ENCODE results near the gene ADIPOR1. TPM values are rescaled to one million over a fixed set of nuclear protein-coding genes. Genes with fewer than 3 reads are reported as not detected.
"Not testable (repeated sequence)": the region's sequence is repeated elsewhere in the genome, so short reads cannot be mapped to it uniquely, and the experiment has no call there.

ADIPOR1 gene, protein sequence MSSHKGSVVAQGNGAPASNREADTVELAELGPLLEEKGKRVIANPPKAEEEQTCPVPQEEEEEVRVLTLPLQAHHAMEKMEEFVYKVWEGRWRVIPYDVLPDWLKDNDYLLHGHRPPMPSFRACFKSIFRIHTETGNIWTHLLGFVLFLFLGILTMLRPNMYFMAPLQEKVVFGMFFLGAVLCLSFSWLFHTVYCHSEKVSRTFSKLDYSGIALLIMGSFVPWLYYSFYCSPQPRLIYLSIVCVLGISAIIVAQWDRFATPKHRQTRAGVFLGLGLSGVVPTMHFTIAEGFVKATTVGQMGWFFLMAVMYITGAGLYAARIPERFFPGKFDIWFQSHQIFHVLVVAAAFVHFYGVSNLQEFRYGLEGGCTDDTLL
- 134 and 137 TPM in 2 replicates for total RNA-seq

DNA sequence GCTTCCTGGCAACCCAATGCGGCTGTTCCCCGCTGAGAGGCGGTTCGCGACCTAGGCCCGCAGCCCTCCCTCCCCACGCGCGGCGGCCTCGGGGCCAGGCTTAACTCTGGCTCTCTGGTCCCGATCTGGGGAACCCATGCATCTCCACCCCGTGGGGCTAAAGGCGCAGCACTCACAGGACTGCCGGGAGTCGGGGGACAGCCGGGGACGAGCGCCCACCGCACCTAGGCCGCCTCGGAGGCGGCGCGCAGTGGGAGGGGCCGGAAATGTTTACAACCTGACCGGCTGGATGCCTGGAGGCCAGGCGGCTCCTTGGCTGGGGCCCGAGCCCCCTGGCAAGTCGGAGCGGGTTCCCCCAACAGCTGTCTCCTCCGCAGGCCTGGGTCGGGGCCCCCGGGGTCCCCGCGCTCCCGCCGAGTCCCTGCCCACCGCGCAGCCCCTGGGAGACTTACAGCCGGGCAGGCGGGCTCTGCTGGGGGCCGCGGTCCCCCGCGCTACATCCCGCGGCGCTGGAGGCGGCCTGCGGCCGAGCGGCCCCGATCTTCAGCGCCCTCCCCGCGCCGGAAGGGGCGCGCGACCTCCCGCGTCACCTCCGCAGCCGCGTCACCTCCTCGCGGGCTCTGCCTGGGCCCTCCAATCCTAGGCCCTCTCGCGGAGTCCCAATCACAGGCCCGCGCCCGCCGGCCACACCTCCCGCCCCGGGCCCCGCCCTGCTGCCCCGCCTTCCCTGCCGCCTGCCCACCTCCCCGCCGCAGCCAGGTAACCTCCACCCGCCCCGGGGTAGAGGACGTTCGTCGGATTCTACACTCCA is at the start of gene ADIPOR1:
TSS of gene ADIPOR1 (minus strand) at position 580 of the 811 bp plus-strand sequence. CDS start 7,242 bp downstream, outside the sequence.
- DNase-seq: peak; percentile 91

DNA sequence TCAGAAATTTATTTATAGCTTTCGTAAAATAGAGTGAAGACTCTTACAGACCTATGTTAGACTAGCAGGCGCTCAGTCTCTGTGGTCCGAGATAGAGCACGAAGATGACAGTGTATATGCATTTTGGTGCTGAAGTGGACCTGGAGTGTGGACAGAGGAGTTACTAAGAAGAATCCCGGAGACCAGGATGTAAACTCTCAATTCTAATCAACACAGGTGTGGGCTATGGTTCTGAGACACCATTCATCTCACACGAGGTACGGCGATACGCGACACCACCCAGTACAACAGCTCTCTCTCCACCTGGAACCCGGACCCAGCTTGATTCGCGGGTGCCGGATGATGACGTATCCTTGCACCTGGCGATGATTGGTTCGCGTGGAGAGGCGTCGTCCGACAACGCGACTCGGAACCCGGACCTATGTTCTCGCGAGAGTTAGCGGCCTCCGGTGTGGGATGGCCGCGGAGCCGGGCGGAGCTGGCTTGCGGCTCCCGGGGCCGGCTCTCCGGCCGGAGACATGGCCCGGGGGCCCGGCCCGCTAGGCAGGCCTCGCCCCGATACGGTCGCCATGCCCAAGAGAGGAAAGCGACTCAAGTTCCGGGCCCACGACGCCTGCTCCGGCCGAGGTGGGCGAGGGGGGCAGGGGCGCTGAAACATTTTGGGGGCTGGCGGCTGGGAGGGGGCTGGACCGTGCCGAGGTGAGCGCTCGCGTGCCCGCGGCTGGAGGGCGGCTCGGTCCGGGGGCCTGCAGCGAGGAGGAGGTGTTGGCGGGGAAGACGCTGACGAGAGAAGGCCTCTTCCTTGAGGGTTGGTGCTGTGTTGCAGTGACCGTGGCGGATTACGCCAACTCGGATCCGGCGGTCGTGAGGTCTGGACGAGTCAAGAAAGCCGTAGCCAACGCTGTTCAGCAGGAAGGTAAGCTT is 49.1 kb upstream of the ADIPOR1 start, which contains the start of gene TMEM183A:
TSS of gene TMEM183A (plus strand) at position 427 of the 924 bp plus-strand sequence. CDS start at position 519, 92 bp downstream.
- peak; percentile 99 for DNase-seq

DNA sequence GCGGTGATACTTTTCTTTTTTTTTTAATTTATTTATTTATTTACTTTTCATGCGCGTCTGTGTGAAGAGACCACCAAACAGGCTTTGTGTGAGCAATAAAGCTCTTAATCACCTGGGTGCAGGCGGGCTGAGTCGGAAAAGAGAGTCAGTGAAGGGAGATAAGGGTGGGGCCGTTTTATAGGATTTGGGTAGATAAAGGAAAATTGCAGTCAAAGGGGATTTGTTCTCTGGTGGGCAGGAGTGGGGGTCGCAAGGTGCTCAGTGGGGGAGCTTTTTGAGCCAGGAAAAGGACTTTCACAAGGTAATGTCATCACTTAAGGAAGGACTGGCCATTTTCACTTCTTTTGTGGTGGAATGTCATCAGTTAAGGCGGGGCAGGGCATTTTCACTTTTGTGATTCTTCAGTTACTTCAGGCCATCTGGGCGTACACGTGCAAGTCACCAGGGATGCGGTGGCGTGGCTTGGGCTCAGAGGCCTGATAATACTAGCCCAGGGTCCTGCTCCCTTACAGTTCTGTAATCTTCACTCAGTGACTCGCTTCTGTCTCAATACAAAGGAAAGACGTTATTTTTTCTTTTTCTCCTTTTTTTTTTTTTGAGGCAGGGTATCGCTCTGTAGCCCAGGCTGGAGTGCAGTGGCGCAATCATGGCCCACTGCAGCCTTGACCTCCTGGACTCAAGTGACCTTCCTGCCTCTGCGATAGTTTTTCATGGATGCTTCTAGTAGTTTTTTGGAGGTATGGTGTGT is 47.5 kb upstream of the ADIPOR1 start:
- not testable (repeated sequence) for DNase-seq

DNA sequence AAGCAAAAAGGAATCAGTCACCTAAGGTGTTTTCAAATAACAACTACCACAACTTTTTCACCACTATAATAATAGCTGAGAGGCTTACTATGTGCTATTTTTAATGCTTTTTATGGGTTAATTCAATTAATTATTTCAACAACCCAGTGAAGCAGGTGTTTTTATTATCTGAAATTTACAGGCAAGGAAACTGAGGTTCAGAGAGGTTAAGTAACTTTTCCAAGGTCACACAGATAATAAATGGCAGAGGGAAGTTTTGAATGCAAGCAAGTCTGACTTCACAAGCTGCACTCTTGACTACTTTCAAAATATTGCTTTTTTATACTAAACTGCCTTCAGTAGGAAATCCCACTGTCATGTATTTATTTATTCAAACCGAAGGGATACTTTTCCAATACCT is 44.8 kb upstream of the ADIPOR1 start:
- DNase-seq: no peak

DNA sequence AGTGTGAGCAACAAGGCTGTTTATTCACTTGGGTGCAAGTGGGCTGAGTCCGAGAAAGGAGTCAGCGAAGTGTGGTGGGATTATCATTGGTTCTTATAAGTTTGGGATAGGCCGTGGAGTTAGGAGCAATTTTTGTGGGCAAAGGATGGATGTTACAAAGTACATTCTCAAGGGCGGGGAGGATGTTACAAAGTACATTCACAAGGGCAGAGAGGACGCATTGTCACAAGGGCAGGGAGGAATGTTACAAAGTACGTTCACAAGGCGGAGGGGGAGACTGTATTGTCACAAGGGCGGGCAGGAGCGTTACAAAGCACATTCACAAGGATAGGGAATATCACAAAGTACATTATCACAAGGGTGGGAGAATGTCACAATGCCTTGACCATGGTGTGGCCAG is 43.9 kb upstream of the ADIPOR1 start:
- DNase-seq: no peak

DNA sequence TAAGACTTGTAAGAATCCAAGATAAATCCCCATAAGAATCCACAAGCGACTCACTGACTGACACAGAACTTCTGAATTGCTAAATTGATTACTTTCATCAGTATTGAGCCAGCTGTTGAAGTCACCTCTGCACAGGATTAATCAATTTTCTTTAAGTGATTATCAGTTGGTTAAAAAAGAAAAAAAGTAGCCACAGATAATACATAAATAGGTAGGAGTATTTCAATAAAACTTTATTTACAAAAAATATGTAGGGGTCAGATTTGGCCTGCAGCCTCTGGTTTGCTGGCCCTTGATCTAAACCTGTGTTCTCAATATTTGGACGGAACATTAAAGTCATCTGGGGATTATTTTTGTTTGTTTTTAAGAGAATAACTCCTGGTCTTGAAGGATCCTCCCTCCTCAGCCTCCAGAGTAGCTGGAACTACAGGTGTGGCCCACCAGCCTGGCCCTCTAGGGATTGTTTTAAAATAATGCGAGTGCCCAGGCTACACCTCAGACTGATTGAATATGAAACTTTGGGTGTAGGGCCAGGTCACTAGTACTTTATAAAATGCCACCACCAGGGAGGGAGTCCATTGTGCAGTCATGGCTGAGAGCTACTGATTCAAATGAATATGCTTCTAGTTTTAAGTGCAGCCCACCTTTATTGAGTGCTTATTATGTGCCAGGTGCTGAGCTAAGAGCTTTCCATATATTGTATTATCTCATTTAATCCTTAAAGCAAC is 42.3 kb upstream of the ADIPOR1 start:
- DNase-seq: no peak

DNA sequence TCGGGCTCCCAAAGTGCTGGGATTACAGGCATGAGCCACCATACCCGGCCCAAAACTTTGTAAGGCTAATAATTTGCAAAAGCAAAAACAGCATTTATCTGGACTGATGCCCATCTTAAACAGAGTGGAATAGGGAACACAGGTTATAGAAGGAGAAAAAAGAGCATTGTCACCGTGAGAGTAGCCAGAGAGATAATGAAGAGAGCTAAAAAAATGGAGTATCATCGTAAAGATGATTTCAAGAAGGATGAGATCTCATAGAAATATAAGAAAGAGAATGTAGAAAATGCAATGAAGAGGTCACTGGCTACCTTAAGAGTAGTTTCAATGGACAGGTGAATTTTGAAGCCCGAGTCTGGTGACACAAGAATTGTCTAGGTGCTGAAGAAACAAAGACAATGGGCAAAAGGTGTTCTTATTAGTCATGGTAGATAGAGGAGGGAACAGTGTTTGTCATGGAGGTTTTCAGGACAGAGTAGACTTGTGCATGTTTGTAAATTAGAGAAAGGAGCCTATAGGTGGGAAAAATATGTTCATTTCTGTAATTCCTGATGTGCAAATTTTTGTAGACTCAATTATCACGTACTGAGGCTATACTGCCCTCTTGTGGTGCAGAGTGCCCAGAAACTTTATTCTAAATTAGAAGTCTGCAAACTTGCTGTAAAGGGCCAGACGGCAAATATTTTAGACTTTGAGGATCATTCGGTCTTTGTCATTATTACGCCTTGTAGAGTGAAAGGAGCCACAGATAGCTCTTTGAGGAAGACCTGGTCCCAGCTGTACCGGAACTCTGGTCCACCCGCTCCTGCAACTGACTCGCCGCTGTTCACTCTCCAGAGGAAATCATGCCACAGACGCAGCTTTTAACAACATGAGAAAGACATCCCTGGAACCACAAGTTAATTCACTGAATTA is 41.0 kb upstream of the ADIPOR1 start:
- peak; percentile 78 for DNase-seq

DNA sequence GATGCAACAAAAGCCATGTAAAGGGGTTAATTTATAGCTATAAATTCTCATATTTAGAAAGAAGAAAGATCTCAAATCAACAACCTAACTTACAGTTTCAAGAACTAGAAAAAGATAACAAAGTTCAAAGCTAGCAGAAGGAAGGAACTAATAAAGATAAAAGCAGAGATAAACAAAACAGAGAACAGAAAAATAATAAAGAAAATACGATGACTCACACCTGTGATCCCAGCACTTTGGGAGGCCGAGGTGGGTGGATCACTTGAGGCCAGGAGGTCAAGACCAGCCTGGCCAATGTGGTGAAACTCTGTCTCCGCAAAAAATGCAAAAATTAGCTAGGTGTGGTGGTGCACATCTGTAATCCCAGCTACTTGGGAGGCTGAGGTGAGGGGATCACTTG is 36.6 kb upstream of the ADIPOR1 start:
- no peak for DNase-seq

DNA sequence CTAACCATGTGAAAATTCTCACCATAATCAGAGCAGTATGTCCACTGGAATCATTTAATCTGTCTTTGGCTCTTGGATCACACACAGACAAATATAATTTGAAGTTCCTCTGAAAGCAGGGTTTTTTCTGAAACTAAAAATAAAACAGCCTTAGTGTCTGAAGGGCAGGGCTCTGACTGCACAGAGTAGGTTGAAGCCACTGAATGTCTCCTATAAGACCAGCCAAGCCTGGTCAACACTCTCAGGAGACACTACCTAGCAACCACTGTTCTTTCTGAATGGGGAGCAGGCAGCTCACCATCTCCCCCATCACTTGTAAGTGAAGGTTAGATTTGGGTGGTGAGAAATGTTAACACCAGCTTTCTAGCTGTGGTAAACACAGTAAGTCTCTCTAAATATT is 33.0 kb upstream of the ADIPOR1 start:
- no peak for DNase-seq

DNA sequence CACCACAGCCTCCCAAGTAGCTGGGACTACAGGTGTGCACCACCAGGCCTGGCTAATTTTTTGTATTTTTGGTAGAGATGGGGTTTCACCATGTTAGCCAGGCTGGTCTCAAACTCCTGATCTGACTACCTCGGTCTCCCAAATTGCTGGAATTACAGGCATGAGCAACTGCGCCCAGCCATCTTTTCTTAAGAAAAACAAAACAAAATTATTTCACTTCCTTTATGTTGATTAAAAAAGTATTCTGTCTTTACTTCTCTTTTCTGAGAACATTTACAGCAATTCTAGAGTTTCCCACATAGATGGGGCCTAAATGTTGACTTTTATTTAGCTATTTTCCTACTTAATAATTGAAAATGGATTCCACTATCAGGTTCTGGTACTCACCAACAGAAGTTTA is 31.8 kb upstream of the ADIPOR1 start:
- DNase-seq: no peak

DNA sequence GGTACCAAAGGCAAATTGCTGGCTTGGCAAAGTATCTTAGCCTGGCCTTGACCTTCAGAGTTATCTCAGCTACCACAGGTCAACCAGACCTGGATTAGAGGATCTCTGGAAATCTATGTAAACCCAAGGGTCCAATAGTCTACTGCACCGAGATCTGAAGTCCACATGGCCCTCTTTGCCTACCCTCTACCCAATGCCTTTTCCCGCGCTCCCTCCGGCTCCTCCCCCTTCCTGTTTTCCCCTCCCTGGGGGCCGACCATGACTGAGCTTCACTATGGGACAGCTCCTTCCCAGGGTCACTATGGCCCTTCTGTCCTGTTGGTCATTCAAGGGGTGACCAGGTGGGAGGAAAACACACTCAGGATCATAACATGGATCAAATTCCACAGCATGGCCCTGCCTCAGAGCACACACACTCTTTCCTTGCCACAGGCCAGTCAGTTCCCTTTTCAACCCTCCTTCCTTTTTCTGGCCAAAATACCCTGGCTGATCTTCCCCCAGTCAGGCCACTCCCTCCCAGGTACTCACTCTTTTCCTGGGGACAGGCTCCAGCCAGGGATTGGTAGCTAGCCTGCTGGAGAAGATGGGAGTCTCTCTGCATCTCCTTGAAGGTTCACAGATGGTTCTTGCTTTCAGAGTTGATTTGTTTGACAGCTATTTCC is 29.9 kb upstream of the ADIPOR1 start:
- DNase-seq: no peak

DNA sequence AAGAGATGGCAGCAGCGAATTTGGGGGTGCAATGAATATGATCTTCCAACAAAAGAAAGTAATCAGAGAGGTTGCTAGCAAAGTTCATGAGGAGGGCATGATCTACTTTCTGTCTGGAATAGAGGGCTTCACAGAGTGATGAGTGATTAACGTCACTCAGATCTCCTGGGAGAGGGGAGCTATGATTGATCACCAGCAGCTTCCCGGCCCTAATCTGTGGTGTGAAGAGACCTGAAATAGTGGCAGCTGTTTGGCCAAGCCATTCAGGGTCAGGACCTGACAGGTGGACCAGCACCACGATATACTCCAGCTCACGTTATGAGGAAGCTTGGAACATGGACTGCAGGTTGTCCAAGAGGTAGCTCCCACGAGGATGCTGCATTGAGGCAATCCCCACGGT is 29.1 kb upstream of the ADIPOR1 start:
- DNase-seq: no peak

DNA sequence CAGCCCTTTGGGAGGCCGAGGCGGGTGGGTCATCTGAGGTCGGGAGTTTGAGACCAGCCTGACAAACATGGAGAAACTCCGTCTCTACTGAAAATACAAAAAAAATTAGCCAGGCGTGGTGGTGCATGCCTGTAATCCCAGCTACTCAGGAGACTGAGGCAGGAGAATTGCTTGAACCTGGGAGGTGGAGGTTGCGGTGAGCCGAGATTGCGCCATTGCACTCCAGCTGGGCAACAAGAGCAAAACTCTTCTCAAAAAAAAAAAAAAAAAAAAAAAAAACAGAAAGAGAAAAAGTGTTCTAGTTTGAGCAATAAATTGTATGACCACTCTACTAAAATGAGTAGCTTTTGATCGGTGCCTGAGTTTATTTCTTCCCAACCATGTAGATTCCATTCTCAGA is 28.0 kb upstream of the ADIPOR1 start:
- not testable (repeated sequence) for DNase-seq

DNA sequence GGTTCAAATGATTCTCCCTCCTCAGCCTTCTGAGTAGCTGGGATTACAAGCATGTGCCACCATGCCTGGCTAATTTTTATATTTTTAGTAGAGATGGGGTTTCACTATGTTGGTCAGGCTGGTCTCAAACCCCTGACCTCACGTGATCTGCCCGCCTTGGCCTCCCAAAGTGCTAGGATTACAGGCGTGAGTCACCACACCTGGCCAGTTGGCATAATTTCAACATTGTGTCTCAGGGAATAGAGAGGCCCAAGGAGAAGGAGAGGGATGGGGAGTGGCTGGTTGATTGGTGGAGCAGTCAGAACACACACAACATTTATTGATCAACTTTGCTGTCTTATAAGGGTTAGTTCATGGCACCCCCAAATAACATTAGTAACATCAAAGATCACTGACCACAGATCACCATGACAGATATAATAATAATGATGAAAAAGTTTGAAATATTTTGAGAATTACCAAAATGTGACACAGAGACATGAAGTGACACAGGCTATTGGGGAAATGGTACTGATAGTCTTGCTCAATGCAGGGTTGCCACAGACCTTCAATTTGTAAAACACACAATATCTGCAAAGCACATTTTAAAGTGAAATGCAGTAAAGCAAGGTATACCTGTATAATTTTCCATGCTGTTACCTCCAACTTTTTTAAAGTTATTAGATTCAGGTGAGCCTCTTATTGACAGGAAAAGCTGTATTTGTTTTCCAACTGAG is 24.8 kb upstream of the ADIPOR1 start:
- no peak for DNase-seq

DNA sequence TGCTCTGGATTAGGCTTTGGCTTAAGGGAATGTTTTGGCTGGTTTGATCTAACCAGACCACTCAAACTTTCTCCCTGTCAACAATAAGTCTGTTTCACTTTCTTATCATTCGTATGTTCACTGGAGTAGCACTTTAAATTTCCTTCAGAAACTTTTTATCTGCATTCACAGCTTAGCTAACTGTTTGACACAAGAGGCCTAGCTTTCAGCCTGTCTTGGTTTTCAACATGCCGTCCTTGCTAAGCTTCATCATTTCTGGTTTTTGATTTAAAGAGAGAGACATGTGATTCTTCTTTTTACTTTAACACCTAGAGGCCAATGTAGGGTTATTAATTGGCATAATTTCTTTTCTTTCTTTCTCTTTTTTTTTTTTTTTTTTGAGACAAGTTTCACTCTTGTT is 23.8 kb upstream of the ADIPOR1 start:
- DNase-seq: no peak

DNA sequence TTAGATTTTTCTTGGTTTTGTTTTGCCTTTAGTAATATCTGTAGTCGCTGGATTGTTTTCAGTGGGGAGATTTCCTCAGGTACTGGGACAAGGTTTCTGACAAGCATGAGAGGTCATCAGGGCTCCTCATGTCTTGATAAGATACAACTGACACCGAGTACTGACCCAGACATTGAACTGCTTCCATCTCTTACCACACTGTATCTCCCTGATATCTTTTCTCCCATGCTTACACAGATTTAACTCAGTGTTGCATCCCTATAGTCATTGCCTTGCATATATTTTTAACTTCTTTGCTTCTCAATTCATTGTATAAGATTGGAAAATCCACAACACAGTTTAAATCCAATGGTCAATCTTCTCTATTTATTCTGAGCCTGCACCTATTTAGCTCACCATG is 21.3 kb upstream of the ADIPOR1 start:
- DNase-seq: no peak

DNA sequence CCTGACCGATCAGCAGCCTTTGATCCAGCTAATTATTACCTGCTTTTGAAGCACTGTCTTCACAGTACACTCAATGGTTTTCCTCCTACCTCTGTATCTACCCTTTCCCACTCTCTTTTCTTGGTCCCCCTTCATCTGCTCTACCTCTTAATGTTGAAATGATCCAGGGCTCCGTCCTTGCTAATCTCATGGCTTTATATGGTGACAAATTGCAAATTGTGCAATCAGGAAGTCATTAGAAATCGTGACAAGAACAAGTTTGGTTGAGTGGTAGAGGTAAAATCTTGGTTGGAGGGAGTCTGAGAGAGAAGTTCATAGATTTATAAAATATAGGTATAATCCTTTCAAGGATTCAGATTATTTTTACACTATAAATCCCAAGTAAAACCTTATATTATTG is 18.5 kb upstream of the ADIPOR1 start:
- no peak for DNase-seq

DNA sequence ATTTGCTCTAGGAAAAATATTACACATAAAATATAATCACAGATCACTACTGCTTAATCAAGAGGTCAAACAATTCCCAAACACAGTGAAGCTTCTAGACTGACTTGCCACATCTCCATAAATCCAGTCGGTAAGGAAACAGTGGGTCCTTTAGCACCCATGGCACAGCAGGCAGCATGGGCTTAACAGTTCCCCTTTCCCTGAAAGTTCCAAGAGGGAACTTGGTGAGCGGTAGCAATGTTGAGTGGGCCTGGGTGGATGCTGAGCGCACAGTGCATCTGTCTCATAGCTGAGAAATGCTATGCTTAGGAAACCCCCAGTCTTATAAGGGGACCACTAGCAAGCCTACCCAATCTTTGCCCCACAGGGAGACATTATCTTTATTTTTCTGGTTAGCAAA is 16.7 kb upstream of the ADIPOR1 start:
- DNase-seq: no peak

DNA sequence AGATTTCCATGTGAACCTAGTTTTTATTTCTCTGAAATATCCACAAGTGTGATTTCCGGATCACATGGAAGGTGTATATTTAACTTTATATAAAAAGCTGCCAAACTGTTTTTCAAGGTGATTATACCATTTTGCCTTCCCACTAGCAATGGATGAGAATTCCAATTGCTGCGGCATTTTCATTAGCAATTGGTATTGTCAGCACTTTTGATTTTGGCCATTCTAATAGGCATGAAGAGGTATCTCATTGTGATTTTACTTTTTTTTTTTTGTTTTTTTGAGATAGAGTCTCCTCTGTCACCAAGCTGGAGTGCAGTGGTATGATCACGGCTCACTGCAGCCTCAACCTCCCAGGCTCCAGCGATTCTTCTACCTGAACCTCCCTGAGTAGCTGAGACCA is 13.9 kb upstream of the ADIPOR1 start:
- no peak for DNase-seq

Measured in dermis blood vessel endothelial cell (primary cell).